ENCODE results near the gene C16orf95. TPM values are rescaled to one million over a fixed set of nuclear protein-coding genes. Genes with fewer than 3 reads are reported as not detected.

C16orf95 gene
- total RNA-seq, 4 donors from 2014 or later = 0.54 to 1.3 (median 0.54) TPM; not detected in 1

- TF ChIP-seq POLR2A (IDR thresholded peaks at IDR 0.05) (no peak), CTCF (IDR thresholded peaks at IDR 0.05) (no peak)
- H3K27me3 ChIP-seq = no peaks in the 10 kb centered on the region
- 67 to 70% methylated on average over 25 to 29 of the region's 30 CpGs for WGBS, 2 donors
- H3K36me3 ChIP-seq = no peaks in the 10 kb centered on the region
- no peak overlapping the region for H3K27ac ChIP-seq
- intact Hi-C loops (cut with DNase I) = no loop called here
- no peak for DNase-seq
- no peak overlapping the region for H3K4me3 ChIP-seq (replicated peaks in 1 of 3)
- no peaks in the 10 kb centered on the region for H3K4me1 ChIP-seq
- H3K9me3 ChIP-seq = no peaks in the 10 kb centered on the region
Observed at GRCh38 chr16:87305505-87306391, 11.4 kb downstream of the C16orf95 start.

- H3K4me3 ChIP-seq (replicated peaks in 1 of 3) = no peak overlapping the region
- no peak overlapping the region for H3K27ac ChIP-seq
- intact Hi-C loops (cut with DNase I) = no loop called here
- no peaks in the 10 kb centered on the region for H3K4me1 ChIP-seq
- H3K27me3 ChIP-seq = no peaks in the 10 kb centered on the region
- no peak for DNase-seq
- no peaks in the 10 kb centered on the region for H3K36me3 ChIP-seq
- TF ChIP-seq CTCF (IDR thresholded peaks at IDR 0.05) (no peak), POLR2A (IDR thresholded peaks at IDR 0.05) (no peak)
- 78 to 82% methylated on average over 10 of the region's 10 CpGs for WGBS, 2 donors
- no peaks in the 10 kb centered on the region for H3K9me3 ChIP-seq
Observed at GRCh38 chr16:87304951-87305350, 12.2 kb downstream of the C16orf95 start.

- 94 to 98% methylated on average over 4 of the region's 4 CpGs for WGBS, 2 donors
- H3K36me3 ChIP-seq = no peaks in the 10 kb centered on the region
- TF ChIP-seq POLR2A (IDR thresholded peaks at IDR 0.05) (no peak), CTCF (IDR thresholded peaks at IDR 0.05) (no peak)
- no peak overlapping the region for H3K27ac ChIP-seq
- H3K27me3 ChIP-seq = no peaks in the 10 kb centered on the region
- no peaks in the 10 kb centered on the region for H3K9me3 ChIP-seq
- no peaks in the 10 kb centered on the region for H3K4me1 ChIP-seq
- intact Hi-C loops (cut with DNase I) = no loop called here
- no peak for DNase-seq
- no peak overlapping the region for H3K4me3 ChIP-seq (replicated peaks in 1 of 3)
Observed at GRCh38 chr16:87303962-87304521, 13.2 kb downstream of the C16orf95 start.

GRCh38 chr16:87303431-87303930 is 13.7 kb downstream of the C16orf95 start:
- 78 to 91% methylated on average over 2 to 7 of the region's 7 CpGs for WGBS, 2 donors
- Histone ChIP-seq H3K4me3 (replicated peaks in 1 of 3) (no peak overlapping the region), H3K9me3 (no peaks in the 10 kb centered on the region), H3K27ac (no peak overlapping the region), H3K4me1 (no peaks in the 10 kb centered on the region), H3K27me3 (no peaks in the 10 kb centered on the region), H3K36me3 (no peaks in the 10 kb centered on the region)
- TF ChIP-seq CTCF (IDR thresholded peaks at IDR 0.05) (no peak), POLR2A (IDR thresholded peaks at IDR 0.05) (no peak)
- DNase-seq = no peak
- intact Hi-C loops (cut with DNase I) = no loop called here
